Activated CD4-positive, alpha-beta T cell treated with anti-CD3 and anti-CD28 coated beads for 36 hours (primary cell): ENCODE results near the gene COL4A2. TPM values are rescaled to one million over a fixed set of nuclear protein-coding genes. Genes with fewer than 3 reads are reported as not detected.

Experiments
- ATAC-seq: fragments of 200-7000 bp; cut with Tn5 transposase; one replicate; pipeline ENCODE4 v1.10.0; 2021; ENCODE audit warnings: mild to moderate bottlenecking, moderate library complexity
- CTCF ChIA-PET: fragments of 350-600 bp; sonication (Branson Sonifier 250); formaldehyde crosslinking; loops from one replicate; lab custom pipeline; 2021; ENCODE audit warnings: antibody characterized with exemption; lab: Charles Lee
- POLR2A ChIA-PET: fragments of 350-600 bp; sonication (Branson Sonifier 250); formaldehyde crosslinking; loops from one replicate; lab custom pipeline; 2021; ENCODE audit warnings: antibody characterized with exemption, inconsistent platforms; lab: Charles Lee
- DNase-seq: peaks from one replicate; pipeline ENCODE4 v3.0.0-alpha.2; 2020
- H3K27ac Mint-ChIP-seq: one replicate; pipeline ENCODE4 v1.8.0; 2021; ENCODE audit warnings: mixed read lengths
- H3K27me3 Mint-ChIP-seq: one replicate; pipeline ENCODE4 v1.8.0; 2021; ENCODE audit warnings: mixed read lengths
- H3K36me3 Mint-ChIP-seq: one replicate; pipeline ENCODE4 v1.8.0; 2021; ENCODE audit warnings: low read depth, mixed read lengths
- H3K4me1 Mint-ChIP-seq: one replicate; pipeline ENCODE4 v1.8.0; 2021; ENCODE audit warnings: mixed read lengths
- H3K4me3 Mint-ChIP-seq: one replicate; pipeline ENCODE4 v1.8.0; 2021; ENCODE audit warnings: mild to moderate bottlenecking, moderate library complexity, mixed read lengths
- H3K9me3 Mint-ChIP-seq: one replicate; pipeline ENCODE4 v1.8.0; 2021; ENCODE audit warnings: low read depth, mixed read lengths
- intact Hi-C, 2 experiments: fragments of 100-400 bp; cut with DNase I in 1 of 2; cut with micrococcal nuclease in 1 of 2; formaldehyde crosslinking; loops; one replicate each; pipeline versions ENCODE4 v1.14.2 to v1.15.1; 2022 to 2024; cut with DNase I, micrococcal nuclease
- total RNA-seq, 2 experiments: library from RNA; stranded (reverse); gene quantifications; one replicate each; pipeline ENCODE4 v1.2.3, GENCODE V29; 2021

Gene COL4A2
- total RNA-seq, 2 experiments from 2014 or later: not detected

DNA sequence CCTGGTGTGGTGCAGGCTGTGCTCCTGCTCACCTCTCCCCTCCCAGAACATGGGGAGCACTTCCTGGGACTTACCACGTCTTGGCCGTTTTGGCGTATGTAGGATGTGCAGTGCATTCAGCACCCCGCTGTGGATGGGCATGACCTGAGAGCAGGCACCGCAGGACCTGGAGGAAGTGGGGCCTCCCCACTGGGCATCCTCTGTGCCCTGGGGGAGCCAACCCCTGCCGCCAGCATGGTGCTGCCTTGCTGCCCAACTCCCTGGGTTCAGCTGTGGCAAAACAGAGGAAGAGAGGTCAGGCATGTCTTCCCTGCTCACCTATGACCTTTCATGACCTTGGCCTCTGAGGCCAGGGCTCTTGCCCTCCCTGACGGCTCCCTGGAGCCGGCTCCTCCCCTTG, 150.9 kb downstream of the COL4A2 start:
- ATAC-seq (no peak), DNase-seq (no peak)
- intact Hi-C loops: loop anchor here (5.0 to 10.0 kb wide), 4 partner anchors 64 to 236 kb away; partner anchors contain the start of gene NAXD (in 1 of the 2)
- Mint-ChIP-seq H3K4me3 (no peak overlapping the region), H3K27me3 (peaks cover 16% of the 10 kb centered on the region), H3K27ac (no peak overlapping the region), H3K9me3 (no peaks in the 10 kb centered on the region), H3K4me1 (peaks cover 3% of the 10 kb centered on the region), H3K36me3 (no peaks in the 10 kb centered on the region)
- ChIA-PET POLR2A (no interaction called here), CTCF (interaction anchor here (1.2 kb wide), 1 partner anchor 136 kb away, joined by 4 read pairs; no protein-coding TSS in a partner anchor)

DNA sequence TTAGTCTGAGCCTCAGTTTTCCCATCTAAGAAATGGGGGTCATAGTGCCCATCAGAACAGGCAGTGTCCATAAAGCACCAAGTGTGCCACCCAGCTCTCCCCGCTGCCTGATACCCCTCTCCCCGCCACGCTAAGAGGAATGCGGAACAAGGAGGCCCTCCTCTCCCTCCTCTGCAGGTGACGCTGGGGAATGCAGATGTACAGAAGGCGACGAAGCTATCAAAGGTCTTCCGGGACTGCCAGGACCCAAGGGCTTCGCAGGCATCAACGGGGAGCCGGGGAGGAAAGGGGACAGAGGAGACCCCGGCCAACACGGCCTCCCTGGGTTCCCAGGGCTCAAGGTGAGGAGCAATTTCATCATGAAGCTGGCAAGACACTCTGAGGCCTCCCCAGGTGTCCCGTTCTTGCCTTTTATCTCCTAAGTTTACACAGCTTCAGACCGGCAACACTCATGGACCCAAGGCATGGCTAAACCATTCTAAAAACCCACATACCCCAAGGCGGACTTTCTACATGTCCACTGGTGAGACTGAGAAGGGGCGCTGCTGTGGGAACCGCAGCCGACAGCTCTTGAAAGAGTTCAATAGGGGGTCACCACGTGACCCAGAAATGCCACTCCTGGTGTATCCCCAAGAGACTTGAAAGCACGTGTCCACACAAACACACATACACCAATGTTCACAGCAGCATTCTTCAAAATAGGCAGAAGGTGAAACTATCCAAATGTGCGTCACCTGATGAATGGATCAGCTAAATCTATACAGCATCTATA, 151.7 kb downstream of the COL4A2 start:
- POLR2A ChIA-PET: no interaction called here

DNA sequence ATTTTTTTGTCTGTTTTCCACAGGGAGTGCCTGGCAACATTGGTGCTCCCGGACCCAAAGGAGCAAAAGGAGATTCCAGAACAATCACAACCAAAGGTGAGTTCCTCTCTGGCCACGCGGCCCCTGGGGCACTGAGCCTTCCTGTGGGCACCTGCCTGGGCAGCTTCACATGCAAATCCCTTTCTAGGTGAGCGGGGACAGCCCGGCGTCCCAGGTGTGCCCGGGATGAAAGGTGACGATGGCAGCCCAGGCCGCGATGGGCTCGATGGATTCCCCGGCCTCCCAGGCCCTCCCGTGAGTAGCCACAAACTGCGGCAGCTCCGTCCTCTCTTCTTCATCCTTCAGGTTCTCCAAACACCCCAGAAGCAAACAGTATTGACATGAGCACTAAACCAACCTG, 155.0 kb downstream of the COL4A2 start:
- Mint-ChIP-seq H3K27me3 (peaks cover 11% of the 10 kb centered on the region), H3K27ac (no peak overlapping the region), H3K9me3 (no peaks in the 10 kb centered on the region), H3K4me1 (no peaks in the 10 kb centered on the region), H3K36me3 (no peaks in the 10 kb centered on the region), H3K4me3 (no peak overlapping the region)
- ChIA-PET POLR2A (no interaction called here), CTCF (no interaction called here)
- intact Hi-C loops: no loop called here
- ATAC-seq: no peak
- DNase-seq: no peak

More for the DNA sequence above, 151.7 kb downstream of the COL4A2 start:
- no peaks in the 10 kb centered on the region for H3K9me3 Mint-ChIP-seq
- DNase-seq (no peak), ATAC-seq (no peak)
- CTCF ChIA-PET: no interaction called here
- H3K27ac Mint-ChIP-seq: no peak overlapping the region
- H3K36me3 Mint-ChIP-seq: no peaks in the 10 kb centered on the region
- peaks cover 3% of the 10 kb centered on the region for H3K4me1 Mint-ChIP-seq
- no peak overlapping the region for H3K4me3 Mint-ChIP-seq
- H3K27me3 Mint-ChIP-seq: peaks cover 18% of the 10 kb centered on the region
- intact Hi-C loops: loop anchor here (5.0 to 10.0 kb wide), 4 partner anchors 64 to 236 kb away; partner anchors contain the start of gene NAXD (in 1 of the 2)

DNA sequence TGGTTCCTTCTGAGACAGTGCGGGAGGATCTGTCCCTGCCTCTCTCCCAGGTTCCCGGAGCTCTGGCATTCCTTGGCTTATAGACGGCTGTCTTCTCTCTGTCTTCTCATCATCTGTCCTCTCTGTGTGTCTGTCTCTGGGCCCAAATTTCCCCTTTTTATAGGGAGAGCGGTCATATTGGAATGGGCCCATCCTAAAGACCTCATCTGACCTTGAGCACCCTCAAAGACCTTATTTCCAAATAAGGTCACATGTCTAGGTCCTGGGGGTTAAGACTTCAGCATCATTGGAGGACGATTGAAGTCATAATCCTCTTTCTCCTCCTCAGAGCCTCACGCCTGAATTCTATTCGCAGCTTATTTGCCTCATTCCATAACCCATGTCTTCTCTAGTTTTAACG, 156.1 kb downstream of the COL4A2 start:
- peaks cover 7% of the 10 kb centered on the region for H3K27me3 Mint-ChIP-seq
- H3K4me3 Mint-ChIP-seq: no peak overlapping the region
- H3K36me3 Mint-ChIP-seq: no peaks in the 10 kb centered on the region
- H3K27ac Mint-ChIP-seq: no peak overlapping the region
- ChIA-PET POLR2A (no interaction called here), CTCF (interaction anchor here (0.6 to 0.9 kb wide), 2 partner anchors 11 to 45 kb away, joined by 3 to 4 read pairs; no protein-coding TSS in a partner anchor)
- H3K4me1 Mint-ChIP-seq: no peaks in the 10 kb centered on the region
- intact Hi-C loops: no loop called here
- no peaks in the 10 kb centered on the region for H3K9me3 Mint-ChIP-seq
- DNase-seq (no peak), ATAC-seq (no peak)

DNA sequence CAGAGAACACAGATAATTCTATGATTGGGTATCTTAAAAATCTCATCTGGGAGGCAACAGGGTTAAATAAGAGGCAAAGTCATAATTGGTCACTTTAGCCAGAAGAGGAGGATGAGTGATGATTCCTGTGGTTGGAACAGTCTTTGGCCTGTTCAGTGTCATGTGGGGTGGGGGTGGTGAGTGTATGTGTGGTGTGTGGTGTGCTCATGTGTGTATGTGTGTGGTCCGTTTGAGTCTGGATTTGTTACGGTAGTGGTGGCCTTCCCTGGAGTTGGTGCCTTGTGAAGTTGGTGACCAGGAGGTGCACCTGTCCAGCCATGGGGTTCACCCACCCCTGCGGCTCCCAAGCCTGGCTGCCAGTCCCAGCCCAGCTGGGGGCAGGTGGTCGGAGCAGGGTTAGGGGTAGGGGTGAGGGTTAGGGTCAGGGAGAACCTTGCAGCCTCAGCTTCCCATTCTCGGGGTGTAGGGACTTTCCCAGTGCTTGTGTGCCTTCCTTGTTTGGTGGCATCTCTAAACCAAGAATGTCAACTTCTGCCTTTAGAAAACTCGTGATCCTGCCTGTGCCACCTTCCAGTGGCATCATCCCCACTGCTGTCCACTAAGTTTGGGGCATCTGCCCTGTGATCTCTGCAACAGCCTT, 156.9 kb downstream of the COL4A2 start:
- no peak for ATAC-seq
- no peaks in the 10 kb centered on the region for H3K36me3 Mint-ChIP-seq
- no peaks in the 10 kb centered on the region for H3K9me3 Mint-ChIP-seq
- H3K27me3 Mint-ChIP-seq: peaks cover 4% of the 10 kb centered on the region
- ChIA-PET POLR2A (no interaction called here), CTCF (interaction anchor here (1.0 kb wide), 1 partner anchor 8 kb away, joined by 4 read pairs; no protein-coding TSS in a partner anchor)
- H3K4me3 Mint-ChIP-seq: no peak overlapping the region
- intact Hi-C loops: no loop called here
- no peaks in the 10 kb centered on the region for H3K4me1 Mint-ChIP-seq
- H3K27ac Mint-ChIP-seq: no peak overlapping the region
- DNase-seq: no peak

DNA sequence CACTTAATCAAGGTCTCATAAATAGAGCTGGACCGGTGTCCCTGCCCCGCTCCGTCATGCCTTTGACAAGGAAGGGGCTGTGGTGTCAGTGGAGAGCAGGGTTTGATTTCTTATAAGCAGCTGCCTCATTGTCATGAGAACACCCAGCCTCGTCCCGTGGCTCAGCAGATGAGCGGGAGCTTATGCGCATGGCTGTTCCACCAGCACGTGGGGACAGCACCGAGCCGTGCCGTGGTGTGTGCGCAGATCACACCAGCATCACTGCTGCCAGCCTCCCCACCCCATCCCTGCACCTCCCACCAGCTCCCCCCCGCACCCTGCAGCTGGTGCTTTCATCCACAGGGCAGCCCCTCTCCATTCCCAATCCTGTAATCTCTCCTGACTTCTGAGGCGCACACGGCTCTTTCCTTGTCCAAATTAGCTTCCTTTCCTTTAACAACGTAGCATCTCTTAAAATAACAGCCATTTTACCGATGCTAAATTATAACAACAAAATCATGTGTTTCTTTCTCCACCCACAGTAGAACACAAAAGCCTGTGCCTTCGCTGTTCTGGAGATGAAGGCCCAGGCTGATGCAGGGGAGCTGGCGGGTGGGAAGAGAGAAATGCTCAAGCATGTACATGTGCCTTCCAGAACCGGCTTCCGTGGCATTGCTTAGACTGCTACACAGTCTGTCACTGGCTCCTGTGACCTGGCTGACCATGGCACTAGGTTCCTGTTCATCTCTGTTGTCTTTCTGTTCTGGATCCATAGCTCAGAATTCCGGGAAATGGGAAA, 157.7 kb downstream of the COL4A2 start:
- DNase-seq (no peak), ATAC-seq (no peak)
- ChIA-PET CTCF (interaction anchor here (1.0 kb wide), 1 partner anchor 9 kb away, joined by 4 read pairs; no protein-coding TSS in a partner anchor), POLR2A (no interaction called here)
- intact Hi-C loops: no loop called here
- Mint-ChIP-seq H3K27me3 (peaks cover 4% of the 10 kb centered on the region), H3K4me3 (no peak overlapping the region), H3K36me3 (no peaks in the 10 kb centered on the region), H3K9me3 (no peaks in the 10 kb centered on the region), H3K27ac (no peak overlapping the region), H3K4me1 (no peaks in the 10 kb centered on the region)

DNA sequence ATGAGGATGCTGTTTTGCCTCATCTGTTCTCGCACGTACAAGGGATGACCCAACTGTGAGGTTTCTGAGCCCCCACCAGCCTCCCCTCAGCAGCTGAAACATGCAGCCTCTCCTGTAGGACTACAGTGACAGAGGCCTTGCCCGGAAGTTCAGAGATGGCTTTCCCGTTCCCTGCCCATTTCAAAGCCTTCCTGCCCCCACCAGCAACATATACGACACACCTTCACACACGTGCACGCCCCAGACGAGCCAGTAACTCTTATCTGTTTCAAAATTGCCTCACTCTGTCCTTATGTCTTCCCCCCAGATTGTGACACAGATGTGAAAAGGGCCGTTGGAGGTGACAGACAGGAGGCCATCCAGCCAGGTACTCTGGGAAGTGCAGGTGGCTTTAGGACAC, 158.6 kb downstream of the COL4A2 start:
- Mint-ChIP-seq H3K9me3 (no peaks in the 10 kb centered on the region), H3K4me3 (no peak overlapping the region), H3K4me1 (no peaks in the 10 kb centered on the region), H3K27ac (no peak overlapping the region), H3K27me3 (peaks cover 9% of the 10 kb centered on the region), H3K36me3 (no peaks in the 10 kb centered on the region)
- DNase-seq (no peak), ATAC-seq (no peak)
- intact Hi-C loops: no loop called here
- CTCF ChIA-PET: no interaction called here
- POLR2A ChIA-PET: no interaction called here

DNA sequence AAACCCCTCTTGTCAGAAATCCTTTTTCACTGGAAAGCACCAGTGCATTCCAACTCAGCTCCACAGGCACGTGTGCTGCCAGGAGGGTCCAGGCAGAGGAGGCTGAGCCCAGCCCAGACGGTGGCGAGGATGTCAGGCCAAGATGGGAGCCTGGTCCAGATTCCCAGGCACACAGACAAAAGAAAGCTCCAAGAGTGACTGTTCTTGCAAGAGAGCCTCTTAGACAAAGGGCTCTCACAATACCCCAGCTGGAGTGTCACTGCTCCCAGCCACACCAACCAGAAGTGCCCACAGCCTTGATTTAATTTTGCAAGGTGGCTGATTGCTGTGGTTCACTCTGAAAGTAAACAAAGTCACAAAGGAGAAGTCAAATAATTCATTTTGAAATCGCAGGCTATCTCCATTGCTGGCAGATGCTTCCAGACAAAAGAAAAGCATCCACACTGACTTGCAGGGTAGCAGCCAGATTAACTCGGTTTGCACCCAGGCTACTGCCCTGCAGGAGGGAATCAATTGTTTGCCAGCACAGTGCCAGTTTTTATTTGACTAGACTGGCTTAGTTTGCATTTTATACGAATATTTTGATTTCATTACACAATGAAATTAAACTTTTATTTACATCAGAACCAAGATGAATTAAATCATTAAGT, 159.3 kb downstream of the COL4A2 start:
- Mint-ChIP-seq H3K9me3 (no peaks in the 10 kb centered on the region), H3K4me3 (no peak overlapping the region), H3K36me3 (no peaks in the 10 kb centered on the region), H3K27ac (no peak overlapping the region), H3K4me1 (no peaks in the 10 kb centered on the region), H3K27me3 (peaks cover 15% of the 10 kb centered on the region)
- CTCF ChIA-PET: no interaction called here
- ATAC-seq (no peak), DNase-seq (no peak)
- POLR2A ChIA-PET: no interaction called here
- intact Hi-C loops: no loop called here

DNA sequence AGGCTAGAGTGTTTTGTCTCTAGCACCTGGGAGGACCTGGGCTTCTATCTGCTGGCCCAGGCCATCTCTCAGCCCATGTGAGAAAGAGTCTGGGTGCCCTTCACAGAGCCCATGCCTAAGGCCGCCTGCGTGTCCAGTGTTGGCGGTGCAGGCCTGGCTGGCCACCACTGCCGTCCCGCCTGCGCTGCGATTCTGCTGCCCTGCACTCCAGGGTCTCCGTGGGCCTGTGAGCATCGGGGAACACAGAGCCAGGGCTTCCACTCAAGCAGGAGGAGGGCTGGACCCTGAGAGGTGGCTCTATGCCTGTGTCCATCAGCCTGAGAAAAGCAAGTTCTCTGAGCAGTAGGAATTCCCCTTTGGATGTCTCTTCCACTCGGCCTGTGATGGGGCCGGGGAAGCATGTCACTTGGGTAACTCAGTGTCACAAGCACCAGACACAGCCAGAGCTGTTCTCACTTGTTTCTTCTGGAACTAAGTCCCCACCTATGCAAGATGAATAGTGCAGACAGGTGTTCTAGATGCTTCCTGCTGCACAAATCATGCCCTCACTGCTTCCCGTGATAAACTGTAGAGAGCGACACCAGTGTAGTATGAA, 160.5 kb downstream of the COL4A2 start:
- intact Hi-C loops: no loop called here
- Mint-ChIP-seq H3K27ac (no peak overlapping the region), H3K4me1 (peaks cover 2% of the 10 kb centered on the region), H3K36me3 (no peaks in the 10 kb centered on the region), H3K9me3 (no peaks in the 10 kb centered on the region), H3K4me3 (no peak overlapping the region), H3K27me3 (peaks cover 18% of the 10 kb centered on the region)
- no peak for ATAC-seq
- POLR2A ChIA-PET: no interaction called here
- DNase-seq: no peak
- CTCF ChIA-PET: no interaction called here

DNA sequence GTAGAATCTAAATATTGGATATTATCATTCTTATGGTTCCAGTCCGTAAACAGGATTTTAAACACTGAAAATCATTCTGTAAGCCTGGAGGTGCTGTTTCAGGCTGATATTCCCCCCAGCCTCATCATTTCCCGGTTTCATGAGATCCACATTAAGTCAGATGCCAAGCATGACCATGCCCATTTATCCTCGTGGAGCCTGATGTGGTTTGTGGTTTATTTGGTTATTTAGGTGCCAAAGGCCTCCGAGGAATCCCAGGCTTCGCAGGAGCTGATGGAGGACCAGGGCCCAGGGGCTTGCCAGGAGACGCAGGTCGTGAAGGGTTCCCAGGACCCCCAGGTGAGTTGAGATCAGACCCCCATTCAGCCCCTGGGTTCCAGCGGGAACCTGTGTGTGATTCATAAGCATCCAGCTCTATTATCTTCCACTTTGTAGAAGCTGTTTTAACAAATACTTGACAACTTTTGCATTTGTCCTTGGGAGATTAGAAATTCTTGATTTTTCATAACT, 162.0 kb downstream of the COL4A2 start:
- no peak for DNase-seq
- H3K27me3 Mint-ChIP-seq: peaks cover 17% of the 10 kb centered on the region
- H3K27ac Mint-ChIP-seq: no peak overlapping the region
- ChIA-PET CTCF (no interaction called here), POLR2A (no interaction called here)
- H3K4me1 Mint-ChIP-seq: peaks cover 2% of the 10 kb centered on the region
- no peak for ATAC-seq
- no peak overlapping the region for H3K4me3 Mint-ChIP-seq
- intact Hi-C loops: no loop called here
- no peaks in the 10 kb centered on the region for H3K36me3 Mint-ChIP-seq
- no peaks in the 10 kb centered on the region for H3K9me3 Mint-ChIP-seq

DNA sequence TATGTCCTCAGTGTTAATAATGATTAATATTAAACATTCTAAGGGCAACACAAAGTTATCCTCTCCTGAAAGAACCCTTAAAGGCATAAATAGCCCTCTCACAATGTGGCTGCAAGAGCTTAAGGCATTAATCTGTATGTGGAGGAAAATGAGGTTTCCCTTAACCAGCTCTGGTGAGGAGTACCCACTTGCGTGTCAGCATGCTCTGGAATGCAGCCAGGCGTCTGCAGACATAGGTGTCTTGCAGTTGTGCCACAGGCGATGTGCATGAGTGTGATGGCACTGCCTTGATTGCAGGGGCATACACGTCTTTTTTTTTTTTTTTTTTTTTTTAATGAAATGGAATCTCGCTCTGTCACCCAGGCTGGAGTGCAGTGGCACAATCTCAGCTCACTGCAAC, 162.5 kb downstream of the COL4A2 start:
- intact Hi-C loops: no loop called here
- no peak for ATAC-seq
- Mint-ChIP-seq H3K9me3 (no peaks in the 10 kb centered on the region), H3K27me3 (peaks cover 17% of the 10 kb centered on the region), H3K36me3 (no peaks in the 10 kb centered on the region), H3K27ac (no peak overlapping the region), H3K4me3 (no peak overlapping the region), H3K4me1 (peaks cover 2% of the 10 kb centered on the region)
- DNase-seq: no peak
- ChIA-PET POLR2A (no interaction called here), CTCF (no interaction called here)
